Lower leg skin (tissue), 4 donors: ENCODE results near the gene ESF1. TPM values are rescaled to one million over a fixed set of nuclear protein-coding genes. Genes with fewer than 3 reads are reported as not detected.

Source experiments
- DNase-seq, 2 donors: peaks; one replicate each; pipeline ENCODE4 v3.0.0-alpha.2; 2019; ENCODE audit warnings: low spot score in 2 of 2
- H3K4me3 ChIP-seq: fragments of 200-600 bp; sonication (generic); 2 replicates; pipeline ENCODE4 v1.5.1; 2017; ENCODE audit warnings: mild to moderate bottlenecking, low read depth; ENCODE audit not compliant: poor library complexity, severe bottlenecking
- CTCF ChIP-seq, 3 donors: fragments of 450-650 bp; IDR thresholded peaks; one replicate each; pipeline ENCODE4 v1.5.1; 2016; ENCODE audit warnings: antibody characterized with exemption in 3 of 3, mild to moderate bottlenecking in 3 of 3, moderate library complexity in 2 of 3
- POLR2A ChIP-seq, 2 donors: fragments of 450-650 bp; IDR thresholded peaks; one replicate each; pipeline ENCODE4 v1.6.1; 2016 to 2017; ENCODE audit warnings: antibody characterized with exemption in 2 of 2, mild to moderate bottlenecking in 1 of 2, moderate library complexity in 1 of 2
- WGBS, 2 donors: methylation state at CpG; one replicate each; pipeline ENCODE4 v1.1.5; 2018; 5-methylcytosine and 5-hydroxymethylcytosine counted together
- intact Hi-C: fragments of 100-400 bp; cut with DNase I; formaldehyde crosslinking; loops from one replicate; pipeline ENCODE4 v1.15.0; 2023; ENCODE audit warnings: low total_unique reads
- total RNA-seq, 4 donors: library from RNA; depleted of rRNA; stranded (reverse); fragments of >200 nt; gene quantifications; one replicate each; pipeline ENCODE4 v1.1.0, GENCODE V29; 2016

The ESF1 gene
- total RNA-seq, 4 donors from 2014 or later: 9.5 to 11.1 (median 10.8) TPM

GRCh38 chr20:13684566-13685222 lies 100.0 kb downstream of the ESF1 start:
- H3K4me3 ChIP-seq: no peak overlapping the region
- TF ChIP-seq POLR2A (IDR thresholded peaks at IDR 0.05): no peak
- TF ChIP-seq CTCF (IDR thresholded peaks at IDR 0.05): no peak
- intact Hi-C loops: no loop called here
- WGBS, 2 donors: 72 to 75% methylated on average over 5 of the region's 5 CpGs
- DNase-seq: no peak

- no peak for TF ChIP-seq POLR2A (IDR thresholded peaks at IDR 0.05)
- TF ChIP-seq CTCF (IDR thresholded peaks at IDR 0.05): no peak
- H3K4me3 ChIP-seq: no peak overlapping the region
- DNase-seq: no peak
- intact Hi-C loops: no loop called here
- 0 to 8% methylated on average over 1 of the region's 1 CpG for WGBS, 2 donors
Observed at GRCh38 chr20:13683833-13684232, 100.9 kb downstream of the ESF1 start.

- WGBS, 2 donors: 69 to 83% methylated on average over 4 of the region's 4 CpGs
- H3K4me3 ChIP-seq: no peak overlapping the region
- no peak for TF ChIP-seq POLR2A (IDR thresholded peaks at IDR 0.05)
- no peak for TF ChIP-seq CTCF (IDR thresholded peaks at IDR 0.05)
- intact Hi-C loops: no loop called here
- DNase-seq: no peak
Observed at GRCh38 chr20:13681248-13682125, 103.2 kb downstream of the ESF1 start.

GRCh38 chr20:13678944-13679343 lies 105.8 kb downstream of the ESF1 start:
- DNase-seq: no peak
- no peak overlapping the region for H3K4me3 ChIP-seq
- TF ChIP-seq POLR2A (IDR thresholded peaks at IDR 0.05): no peak
- TF ChIP-seq CTCF (IDR thresholded peaks at IDR 0.05): no peak
- WGBS, 2 donors: 39 to 55% methylated on average over 1 of the region's 1 CpG
- intact Hi-C loops: no loop called here

GRCh38 chr20:13677241-13677640 lies 107.5 kb downstream of the ESF1 start:
- TF ChIP-seq CTCF (IDR thresholded peaks at IDR 0.05) (no peak), POLR2A (IDR thresholded peaks at IDR 0.05) (no peak)
- WGBS, 2 donors: 95 to 96% methylated on average over 4 of the region's 4 CpGs
- intact Hi-C loops: no loop called here
- no peak for DNase-seq
- no peak overlapping the region for H3K4me3 ChIP-seq
